WTC11 (cell line): ENCODE data around the gene LGALS8. TPM values are rescaled to one million over a fixed set of nuclear protein-coding genes. Genes with fewer than 3 reads are reported as not detected.

Experiments
- ATAC-seq: fragments of 200-7000 bp; cut with Tn5 transposase; 2 replicates; pipeline ENCODE4 v1.10.0; 2021; ENCODE audit warnings: mild to moderate bottlenecking, moderate library complexity
- CTCF ChIA-PET: fragments of 300-600 bp; sonication (Branson Sonifier 250); formaldehyde crosslinking; loops from one replicate; lab custom pipeline; 2021; ENCODE audit warnings: antibody characterized with exemption; lab: Charles Lee
- POLR2A ChIA-PET: fragments of 350-600 bp; sonication (Branson Sonifier 250); formaldehyde crosslinking; loops from one replicate; lab custom pipeline; 2021; ENCODE audit warnings: antibody characterized with exemption; lab: Charles Lee
- DNase-seq: peaks from one replicate; pipeline ENCODE4 v3.0.0; 2021; ENCODE audit warnings: low spot score
- H3K27ac Mint-ChIP-seq: 2 replicates; pipeline ENCODE4 v1.8.0; 2021; ENCODE audit warnings: mixed read lengths
- H3K27me3 Mint-ChIP-seq: 2 replicates; pipeline ENCODE4 v1.8.0; 2021; ENCODE audit warnings: low read depth, mild to moderate bottlenecking, moderate library complexity, mixed read lengths
- H3K36me3 Mint-ChIP-seq: 2 replicates; pipeline ENCODE4 v1.8.0; 2021; ENCODE audit warnings: mixed read lengths
- H3K4me1 Mint-ChIP-seq: 2 replicates; pipeline ENCODE4 v1.8.0; 2022; ENCODE audit warnings: mixed read lengths
- H3K4me3 Mint-ChIP-seq: 2 replicates; pipeline ENCODE4 v1.8.0; 2021; ENCODE audit warnings: mild to moderate bottlenecking, moderate library complexity, mixed read lengths
- H3K9me3 Mint-ChIP-seq: 2 replicates; pipeline ENCODE4 v1.8.0; 2021; ENCODE audit warnings: mixed read lengths
- CREB1 ChIP-seq: sonication (generic); formaldehyde crosslinking; IDR thresholded peaks from 2 replicates; pipeline ENCODE4 v1.8.0; 2023; ENCODE audit warnings: mild to moderate bottlenecking, missing genetic modification reagents
- CREM ChIP-seq: sonication (generic); formaldehyde crosslinking; IDR thresholded peaks from 2 replicates; pipeline ENCODE4 v1.8.1; 2022; ENCODE audit warnings: mild to moderate bottlenecking, missing genetic modification reagents, moderate library complexity
- EMX1 ChIP-seq: fragments of 250-450 bp; sonication (Bioruptor Pico); IDR thresholded peaks from 2 replicates; pipeline ENCODE4 v1.8.0; 2021; ENCODE audit warnings: mild to moderate bottlenecking
- ESRRA ChIP-seq: sonication (generic); formaldehyde crosslinking; IDR thresholded peaks from 2 replicates; pipeline ENCODE4 v1.8.1; 2022; ENCODE audit warnings: mild to moderate bottlenecking, missing genetic modification reagents, borderline replicate concordance
- FOXK1 ChIP-seq: sonication (generic); formaldehyde crosslinking; IDR thresholded peaks from 2 replicates; pipeline ENCODE4 v1.8.0; 2022; ENCODE audit warnings: mild to moderate bottlenecking, moderate library complexity, missing genetic modification reagents
- FOXP1 ChIP-seq: sonication (generic); formaldehyde crosslinking; IDR thresholded peaks from 2 replicates; pipeline ENCODE4 v1.8.0; 2022; ENCODE audit warnings: missing genetic modification reagents, mild to moderate bottlenecking, moderate library complexity, borderline replicate concordance
- GRHL2 ChIP-seq: fragments of 250-450 bp; sonication (Bioruptor Pico); IDR thresholded peaks from 2 replicates; pipeline ENCODE4 v1.8.0; 2022; ENCODE audit warnings: mild to moderate bottlenecking, moderate library complexity; ENCODE audit not compliant: insufficient replicate concordance, severe bottlenecking
- GTF2I ChIP-seq: fragments of 250-450 bp; sonication (Bioruptor Pico); conservative IDR thresholded peaks from 2 replicates; pipeline ENCODE4 v1.4.0; 2021; ENCODE audit warnings: mild to moderate bottlenecking
- KAT7 ChIP-seq: sonication (generic); formaldehyde crosslinking; IDR thresholded peaks from 2 replicates; pipeline ENCODE4 v1.8.1; 2023; ENCODE audit warnings: missing genetic modification reagents, mild to moderate bottlenecking, borderline replicate concordance
- MXD4 ChIP-seq: fragments of 250-450 bp; sonication (Bioruptor Pico); IDR thresholded peaks from 2 replicates; pipeline ENCODE4 v1.8.0; 2021; ENCODE audit warnings: mild to moderate bottlenecking, moderate library complexity, borderline replicate concordance
- OVOL2 ChIP-seq: fragments of 250-450 bp; sonication (Bioruptor Pico); IDR thresholded peaks from 2 replicates; pipeline ENCODE4 v1.9.0; 2021; ENCODE audit warnings: mild to moderate bottlenecking, borderline replicate concordance
- RELA ChIP-seq: sonication (generic); formaldehyde crosslinking; IDR thresholded peaks from 2 replicates; pipeline ENCODE4 v1.8.1; 2022; ENCODE audit warnings: missing genetic modification reagents, mild to moderate bottlenecking, borderline replicate concordance
- SMAD4 ChIP-seq: sonication (generic); formaldehyde crosslinking; IDR thresholded peaks from 2 replicates; pipeline ENCODE4 v1.8.0; 2022; ENCODE audit warnings: mild to moderate bottlenecking, missing genetic modification reagents
- ZBTB21 ChIP-seq: sonication (generic); formaldehyde crosslinking; IDR thresholded peaks from 2 replicates; pipeline ENCODE4 v1.8.1; 2023; ENCODE audit warnings: mild to moderate bottlenecking, missing genetic modification reagents, borderline replicate concordance
- ZNF263 ChIP-seq: sonication (generic); formaldehyde crosslinking; IDR thresholded peaks from 2 replicates; pipeline ENCODE4 v1.8.1; 2022; ENCODE audit warnings: low read depth, mild to moderate bottlenecking, moderate library complexity, missing genetic modification reagents
- total RNA-seq: library from RNA; stranded (reverse); gene quantifications from 3 replicates; pipeline ENCODE4 v1.2.3, GENCODE V29; 2021
- TF ChIP-seq, protein P1 (sequence below): fragments of 200-600 bp; IDR thresholded peaks from 2 replicates; pipeline ENCODE4 v1.8.0; 2022; ENCODE audit warnings: antibody characterized with exemption
- TF ChIP-seq, protein P2 (sequence below): sonication (generic); formaldehyde crosslinking; IDR thresholded peaks from 2 replicates; pipeline ENCODE4 v1.8.1; 2022; ENCODE audit warnings: missing genetic modification reagents, borderline replicate concordance
- TF ChIP-seq, protein P3 (sequence below): sonication (generic); formaldehyde crosslinking; conservative IDR thresholded peaks from 2 replicates; pipeline ENCODE4 v1.8.1; 2022; ENCODE audit warnings: mild to moderate bottlenecking, missing genetic modification reagents
- TF ChIP-seq, protein P4 (sequence below): sonication (generic); formaldehyde crosslinking; IDR thresholded peaks from 2 replicates; pipeline ENCODE4 v1.8.1; 2023; ENCODE audit warnings: mild to moderate bottlenecking, missing genetic modification reagents
- TF ChIP-seq, protein P5 (sequence below): sonication (generic); formaldehyde crosslinking; IDR thresholded peaks from 2 replicates; pipeline ENCODE4 v1.8.1; 2023; ENCODE audit warnings: mild to moderate bottlenecking, missing genetic modification reagents, moderate library complexity
- TF ChIP-seq, protein P6 (sequence below): sonication (generic); formaldehyde crosslinking; IDR thresholded peaks from 2 replicates; pipeline ENCODE4 v1.8.1; 2023; ENCODE audit warnings: mild to moderate bottlenecking, missing genetic modification reagents, borderline replicate concordance
- TF ChIP-seq, protein P7 (sequence below): fragments of 250-450 bp; sonication (Bioruptor Pico); IDR thresholded peaks from 2 replicates; pipeline ENCODE4 v1.9.0; 2021; ENCODE audit warnings: moderate library complexity, mild to moderate bottlenecking, inconsistent platforms, borderline replicate concordance
- TF ChIP-seq, protein P8 (sequence below): sonication (generic); formaldehyde crosslinking; IDR thresholded peaks from 2 replicates; pipeline ENCODE4 v1.8.0; 2022; ENCODE audit warnings: mild to moderate bottlenecking, missing genetic modification reagents

Gene LGALS8
- total RNA-seq, 1 experiment from 2014 or later, result 8.6 TPM

DNA sequence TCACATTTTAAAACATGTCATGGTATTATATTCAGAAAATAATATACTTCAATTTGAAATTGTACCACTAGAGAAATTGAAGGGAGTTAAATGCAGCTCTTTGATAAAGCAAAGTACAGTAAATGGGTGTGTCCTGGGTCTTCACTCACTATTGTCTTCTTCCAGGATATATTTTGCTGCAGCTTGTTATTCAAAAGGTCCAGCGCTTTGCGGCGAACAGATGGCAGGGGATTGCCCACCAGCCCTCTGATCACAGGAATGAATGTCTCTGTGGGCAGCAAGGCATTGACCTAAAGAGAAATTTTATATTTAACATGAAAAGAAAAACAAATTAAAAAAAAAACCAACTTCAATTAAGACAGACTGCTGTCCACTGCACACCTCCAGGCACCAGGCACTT, 35.1 kb downstream of the LGALS8 start (continued):
- TF ChIP-seq, protein P1, sequence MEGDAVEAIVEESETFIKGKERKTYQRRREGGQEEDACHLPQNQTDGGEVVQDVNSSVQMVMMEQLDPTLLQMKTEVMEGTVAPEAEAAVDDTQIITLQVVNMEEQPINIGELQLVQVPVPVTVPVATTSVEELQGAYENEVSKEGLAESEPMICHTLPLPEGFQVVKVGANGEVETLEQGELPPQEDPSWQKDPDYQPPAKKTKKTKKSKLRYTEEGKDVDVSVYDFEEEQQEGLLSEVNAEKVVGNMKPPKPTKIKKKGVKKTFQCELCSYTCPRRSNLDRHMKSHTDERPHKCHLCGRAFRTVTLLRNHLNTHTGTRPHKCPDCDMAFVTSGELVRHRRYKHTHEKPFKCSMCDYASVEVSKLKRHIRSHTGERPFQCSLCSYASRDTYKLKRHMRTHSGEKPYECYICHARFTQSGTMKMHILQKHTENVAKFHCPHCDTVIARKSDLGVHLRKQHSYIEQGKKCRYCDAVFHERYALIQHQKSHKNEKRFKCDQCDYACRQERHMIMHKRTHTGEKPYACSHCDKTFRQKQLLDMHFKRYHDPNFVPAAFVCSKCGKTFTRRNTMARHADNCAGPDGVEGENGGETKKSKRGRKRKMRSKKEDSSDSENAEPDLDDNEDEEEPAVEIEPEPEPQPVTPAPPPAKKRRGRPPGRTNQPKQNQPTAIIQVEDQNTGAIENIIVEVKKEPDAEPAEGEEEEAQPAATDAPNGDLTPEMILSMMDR, result no peak
- TF ChIP-seq, protein P2, sequence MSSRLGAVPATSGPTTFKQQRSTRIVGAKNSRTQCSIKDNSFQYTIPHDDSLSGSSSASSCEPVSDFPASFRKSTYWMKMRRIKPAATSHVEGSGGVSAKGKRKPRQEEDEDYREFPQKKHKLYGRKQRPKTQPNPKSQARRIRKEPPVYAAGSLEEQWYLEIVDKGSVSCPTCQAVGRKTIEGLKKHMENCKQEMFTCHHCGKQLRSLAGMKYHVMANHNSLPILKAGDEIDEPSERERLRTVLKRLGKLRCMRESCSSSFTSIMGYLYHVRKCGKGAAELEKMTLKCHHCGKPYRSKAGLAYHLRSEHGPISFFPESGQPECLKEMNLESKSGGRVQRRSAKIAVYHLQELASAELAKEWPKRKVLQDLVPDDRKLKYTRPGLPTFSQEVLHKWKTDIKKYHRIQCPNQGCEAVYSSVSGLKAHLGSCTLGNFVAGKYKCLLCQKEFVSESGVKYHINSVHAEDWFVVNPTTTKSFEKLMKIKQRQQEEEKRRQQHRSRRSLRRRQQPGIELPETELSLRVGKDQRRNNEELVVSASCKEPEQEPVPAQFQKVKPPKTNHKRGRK, result no peak
- TF ChIP-seq, protein P3, sequence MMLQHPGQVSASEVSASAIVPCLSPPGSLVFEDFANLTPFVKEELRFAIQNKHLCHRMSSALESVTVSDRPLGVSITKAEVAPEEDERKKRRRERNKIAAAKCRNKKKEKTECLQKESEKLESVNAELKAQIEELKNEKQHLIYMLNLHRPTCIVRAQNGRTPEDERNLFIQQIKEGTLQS (CRISPR knock-in tag), result no peak

DNA sequence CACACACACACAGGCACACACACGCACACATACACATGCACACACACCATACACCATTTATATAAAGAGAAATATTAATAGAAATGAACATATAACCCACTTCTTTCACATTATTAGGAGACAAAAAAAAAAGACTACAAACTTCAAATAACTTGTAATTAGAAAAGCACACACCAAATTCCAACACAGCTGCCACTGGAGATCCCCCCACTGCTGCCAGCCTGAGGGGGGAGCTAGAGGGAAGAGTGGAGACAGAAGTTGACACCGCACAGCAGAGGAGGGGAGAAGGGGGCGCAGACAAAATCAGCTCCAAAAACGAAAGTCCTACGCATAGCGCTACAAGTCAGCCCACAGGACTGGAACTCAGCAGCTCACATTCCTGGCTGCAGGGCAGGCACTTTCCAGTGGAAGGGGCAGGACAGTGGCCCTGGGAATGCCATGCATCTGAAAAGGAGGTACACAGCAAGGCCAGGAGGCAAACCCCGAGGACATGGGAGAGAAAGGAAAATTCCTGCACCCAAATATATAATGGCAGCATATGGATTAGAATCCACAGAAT, 36.5 kb downstream of the LGALS8 start:
- Mint-ChIP-seq H3K4me1 (no peaks in the 10 kb centered on the region), H3K4me3 (no peak overlapping the region), H3K27ac (no peak overlapping the region), H3K9me3 (no peaks in the 10 kb centered on the region), H3K36me3 (peaks cover 61% of the 10 kb centered on the region), H3K27me3 (no peaks in the 10 kb centered on the region)
- peak; percentile 53; the same call in 1 of the 2 replicates for ATAC-seq
- DNase-seq, result no peak
- ChIA-PET CTCF (interaction anchor here (0.9 to 1.0 kb wide), 2 partner anchors 33 to 49 kb away, joined by 3 read pairs; no protein-coding TSS in a partner anchor), POLR2A (no interaction called here)
- TF ChIP-seq RELA (CRISPR knock-in tag), result no peak
- TF ChIP-seq KAT7 (CRISPR knock-in tag), result no peak
- TF ChIP-seq, protein P4, sequence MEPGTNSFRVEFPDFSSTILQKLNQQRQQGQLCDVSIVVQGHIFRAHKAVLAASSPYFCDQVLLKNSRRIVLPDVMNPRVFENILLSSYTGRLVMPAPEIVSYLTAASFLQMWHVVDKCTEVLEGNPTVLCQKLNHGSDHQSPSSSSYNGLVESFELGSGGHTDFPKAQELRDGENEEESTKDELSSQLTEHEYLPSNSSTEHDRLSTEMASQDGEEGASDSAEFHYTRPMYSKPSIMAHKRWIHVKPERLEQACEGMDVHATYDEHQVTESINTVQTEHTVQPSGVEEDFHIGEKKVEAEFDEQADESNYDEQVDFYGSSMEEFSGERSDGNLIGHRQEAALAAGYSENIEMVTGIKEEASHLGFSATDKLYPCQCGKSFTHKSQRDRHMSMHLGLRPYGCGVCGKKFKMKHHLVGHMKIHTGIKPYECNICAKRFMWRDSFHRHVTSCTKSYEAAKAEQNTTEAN (CRISPR knock-in tag), result no peak
- TF ChIP-seq ESRRA (CRISPR knock-in tag), result no peak
- no peak for TF ChIP-seq CREB1 (CRISPR knock-in tag)
- TF ChIP-seq GTF2I (CRISPR knock-in tag), result no peak
- no peak for TF ChIP-seq FOXP1 (CRISPR knock-in tag)
- no peak for TF ChIP-seq GRHL2 (CRISPR knock-in tag)
- TF ChIP-seq MXD4 (CRISPR knock-in tag), result no peak
- no peak for TF ChIP-seq EMX1 (CRISPR knock-in tag)
- no peak for TF ChIP-seq FOXK1 (CRISPR knock-in tag)
- no peak for TF ChIP-seq CREM (CRISPR knock-in tag)

DNA sequence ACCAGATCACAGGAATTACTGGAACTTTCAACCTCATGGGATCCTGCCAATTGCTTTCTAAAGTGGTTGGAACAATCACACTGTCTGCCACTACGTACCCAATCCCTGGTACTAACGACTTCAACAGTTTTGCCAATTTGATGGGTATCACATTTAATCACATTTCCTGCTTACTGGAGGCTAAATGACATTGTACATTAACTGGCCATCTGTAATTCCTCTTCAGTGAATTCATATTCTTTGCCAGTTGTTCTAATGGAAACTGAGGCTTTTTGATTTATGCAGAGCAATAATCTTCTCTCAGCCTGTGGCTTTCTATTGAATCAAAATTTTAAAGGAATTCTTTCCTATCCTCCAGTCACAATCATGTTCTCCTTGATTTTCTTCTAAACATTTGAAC, 38.2 kb downstream of the LGALS8 start:
- Mint-ChIP-seq H3K9me3 (no peaks in the 10 kb centered on the region), H3K27ac (no peak overlapping the region), H3K36me3 (peaks cover 60% of the 10 kb centered on the region), H3K4me1 (no peaks in the 10 kb centered on the region), H3K27me3 (no peaks in the 10 kb centered on the region), H3K4me3 (no peak overlapping the region)
- no peak for DNase-seq
- ChIA-PET CTCF (no interaction called here), POLR2A (no interaction called here)
- no peak for ATAC-seq
- TF ChIP-seq, protein P5, sequence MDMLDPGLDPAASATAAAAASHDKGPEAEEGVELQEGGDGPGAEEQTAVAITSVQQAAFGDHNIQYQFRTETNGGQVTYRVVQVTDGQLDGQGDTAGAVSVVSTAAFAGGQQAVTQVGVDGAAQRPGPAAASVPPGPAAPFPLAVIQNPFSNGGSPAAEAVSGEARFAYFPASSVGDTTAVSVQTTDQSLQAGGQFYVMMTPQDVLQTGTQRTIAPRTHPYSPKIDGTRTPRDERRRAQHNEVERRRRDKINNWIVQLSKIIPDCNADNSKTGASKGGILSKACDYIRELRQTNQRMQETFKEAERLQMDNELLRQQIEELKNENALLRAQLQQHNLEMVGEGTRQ (CRISPR knock-in tag), result no peak
- TF ChIP-seq, protein P6, sequence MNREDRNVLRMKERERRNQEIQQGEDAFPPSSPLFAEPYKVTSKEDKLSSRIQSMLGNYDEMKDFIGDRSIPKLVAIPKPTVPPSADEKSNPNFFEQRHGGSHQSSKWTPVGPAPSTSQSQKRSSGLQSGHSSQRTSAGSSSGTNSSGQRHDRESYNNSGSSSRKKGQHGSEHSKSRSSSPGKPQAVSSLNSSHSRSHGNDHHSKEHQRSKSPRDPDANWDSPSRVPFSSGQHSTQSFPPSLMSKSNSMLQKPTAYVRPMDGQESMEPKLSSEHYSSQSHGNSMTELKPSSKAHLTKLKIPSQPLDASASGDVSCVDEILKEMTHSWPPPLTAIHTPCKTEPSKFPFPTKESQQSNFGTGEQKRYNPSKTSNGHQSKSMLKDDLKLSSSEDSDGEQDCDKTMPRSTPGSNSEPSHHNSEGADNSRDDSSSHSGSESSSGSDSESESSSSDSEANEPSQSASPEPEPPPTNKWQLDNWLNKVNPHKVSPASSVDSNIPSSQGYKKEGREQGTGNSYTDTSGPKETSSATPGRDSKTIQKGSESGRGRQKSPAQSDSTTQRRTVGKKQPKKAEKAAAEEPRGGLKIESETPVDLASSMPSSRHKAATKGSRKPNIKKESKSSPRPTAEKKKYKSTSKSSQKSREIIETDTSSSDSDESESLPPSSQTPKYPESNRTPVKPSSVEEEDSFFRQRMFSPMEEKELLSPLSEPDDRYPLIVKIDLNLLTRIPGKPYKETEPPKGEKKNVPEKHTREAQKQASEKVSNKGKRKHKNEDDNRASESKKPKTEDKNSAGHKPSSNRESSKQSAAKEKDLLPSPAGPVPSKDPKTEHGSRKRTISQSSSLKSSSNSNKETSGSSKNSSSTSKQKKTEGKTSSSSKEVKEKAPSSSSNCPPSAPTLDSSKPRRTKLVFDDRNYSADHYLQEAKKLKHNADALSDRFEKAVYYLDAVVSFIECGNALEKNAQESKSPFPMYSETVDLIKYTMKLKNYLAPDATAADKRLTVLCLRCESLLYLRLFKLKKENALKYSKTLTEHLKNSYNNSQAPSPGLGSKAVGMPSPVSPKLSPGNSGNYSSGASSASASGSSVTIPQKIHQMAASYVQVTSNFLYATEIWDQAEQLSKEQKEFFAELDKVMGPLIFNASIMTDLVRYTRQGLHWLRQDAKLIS (CRISPR knock-in tag), result no peak
- TF ChIP-seq ZNF263 (CRISPR knock-in tag), result no peak
- TF ChIP-seq ZBTB21 (CRISPR knock-in tag), result no peak
- TF ChIP-seq, protein P7, sequence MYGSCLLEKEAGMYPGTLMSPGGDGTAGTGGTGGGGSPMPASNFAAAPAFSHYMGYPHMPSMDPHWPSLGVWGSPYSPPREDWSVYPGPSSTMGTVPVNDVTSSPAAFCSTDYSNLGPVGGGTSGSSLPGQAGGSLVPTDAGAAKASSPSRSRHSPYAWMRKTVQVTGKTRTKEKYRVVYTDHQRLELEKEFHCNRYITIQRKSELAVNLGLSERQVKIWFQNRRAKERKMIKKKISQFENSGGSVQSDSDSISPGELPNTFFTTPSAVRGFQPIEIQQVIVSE (CRISPR knock-in tag), result no peak
- no peak for TF ChIP-seq OVOL2
- TF ChIP-seq SMAD4 (CRISPR knock-in tag), result no peak
- TF ChIP-seq, protein P8, sequence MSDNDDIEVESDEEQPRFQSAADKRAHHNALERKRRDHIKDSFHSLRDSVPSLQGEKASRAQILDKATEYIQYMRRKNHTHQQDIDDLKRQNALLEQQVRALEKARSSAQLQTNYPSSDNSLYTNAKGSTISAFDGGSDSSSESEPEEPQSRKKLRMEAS (CRISPR knock-in tag), result no peak
